Liver (tissue), 9 donors: ENCODE measurements around the gene AXIN2. TPM values are rescaled to one million over a fixed set of nuclear protein-coding genes. Genes with fewer than 3 reads are reported as not detected.

ENCODE experiments used
- DNase-seq: peaks from one replicate; pipeline ENCODE4 v3.0.0-alpha.2; 2017; ENCODE audit warnings: low spot score
- H3K27ac ChIP-seq, 2 donors: one replicate each; pipeline ENCODE4 v1.7.0; 2013; ENCODE audit warnings: inconsistent platforms in 2 of 2, low read length in 2 of 2, control low read depth in 1 of 2, low read depth in 1 of 2, mild to moderate bottlenecking in 1 of 2
- H3K27me3 ChIP-seq, 4 donors: one replicate each; pipeline versions ENCODE4 v1.6.1 to v1.7.0; 2013; ENCODE audit warnings: low read length in 3 of 4, inconsistent platforms in 1 of 4, mild to moderate bottlenecking in 1 of 4, moderate library complexity in 1 of 4; ENCODE audit not compliant: control insufficient read depth in 4 of 4, insufficient read depth in 4 of 4
- H3K36me3 ChIP-seq, 4 donors: one replicate each; pipeline versions ENCODE4 v1.6.1 to v1.7.0; 2013; ENCODE audit warnings: low read length in 3 of 4, mild to moderate bottlenecking in 3 of 4, low read depth in 1 of 4, moderate library complexity in 1 of 4; ENCODE audit not compliant: control insufficient read depth in 4 of 4, insufficient read depth in 3 of 4
- H3K4me1 ChIP-seq, 4 donors: one replicate each; pipeline versions ENCODE4 v1.6.1 to v1.7.0; 2013; ENCODE audit warnings: low read length in 3 of 4, mild to moderate bottlenecking in 3 of 4, moderate library complexity in 1 of 4; ENCODE audit not compliant: control insufficient read depth in 4 of 4, insufficient read depth in 4 of 4
- H3K4me3 ChIP-seq, 3 donors: one replicate each; pipeline versions ENCODE4 v1.6.1 to v1.7.0; 2013; ENCODE audit warnings: low read length in 3 of 3, control low read depth in 1 of 3, low read depth in 1 of 3, mild to moderate bottlenecking in 1 of 3
- H3K9ac ChIP-seq, 2 donors: one replicate each; pipeline ENCODE4 v1.7.0; 2013; ENCODE audit warnings: low read length in 2 of 2, mild to moderate bottlenecking in 2 of 2, moderate library complexity in 2 of 2, control low read depth in 1 of 2, low read depth in 1 of 2
- H3K9me3 ChIP-seq, 4 donors: one replicate each; pipeline versions ENCODE4 v1.6.1 to v1.7.0; 2013; ENCODE audit warnings: low read length in 3 of 4; ENCODE audit not compliant: control insufficient read depth in 4 of 4
- ATF3 ChIP-seq: IDR thresholded peaks from 2 replicates; pipeline ENCODE4 v1.6.1; 2016; ENCODE audit warnings: antibody characterized with exemption
- CTCF ChIP-seq: fragments of 150-350 bp; IDR thresholded peaks from 2 replicates; pipeline ENCODE4 v1.5.1; 2017; ENCODE audit warnings: improper control_type of control experiment, low read depth, low read length; ENCODE audit not compliant: missing input control
- EGR1 ChIP-seq, 2 donors: IDR thresholded peaks; 2 replicates each; pipeline ENCODE4 v1.6.1; 2016 to 2018; ENCODE audit warnings: antibody characterized with exemption in 2 of 2, low read depth in 2 of 2
- FOXA1 ChIP-seq: IDR thresholded peaks from 2 replicates; pipeline ENCODE4 v1.6.1; 2016; ENCODE audit warnings: antibody characterized with exemption
- FOXA2 ChIP-seq: IDR thresholded peaks from 2 replicates; pipeline ENCODE4 v1.6.1; 2016; ENCODE audit warnings: antibody characterized with exemption
- GABPA ChIP-seq, 2 donors: IDR thresholded peaks in 1 of 2; conservative IDR thresholded peaks in 1 of 2; 2 replicates each; pipeline ENCODE4 v1.6.1; 2016; ENCODE audit warnings: antibody characterized with exemption in 2 of 2, mild to moderate bottlenecking in 1 of 2, moderate library complexity in 1 of 2
- HNF4A ChIP-seq, 2 donors: conservative IDR thresholded peaks; 2 replicates each; pipeline ENCODE4 v1.6.1; 2016; ENCODE audit warnings: antibody characterized with exemption in 2 of 2, mild to moderate bottlenecking in 2 of 2
- HNF4G ChIP-seq: IDR thresholded peaks from 2 replicates; pipeline ENCODE4 v1.6.1; 2016; ENCODE audit warnings: antibody characterized with exemption
- JUND ChIP-seq, 2 donors: IDR thresholded peaks; 2 replicates each; pipeline ENCODE4 v1.6.1; 2016; ENCODE audit warnings: antibody characterized with exemption in 2 of 2
- MAX ChIP-seq: IDR thresholded peaks from 2 replicates; pipeline ENCODE4 v1.6.1; 2016; ENCODE audit warnings: antibody characterized with exemption
- NR2F2 ChIP-seq: IDR thresholded peaks from 2 replicates; pipeline ENCODE4 v1.6.1; 2016; ENCODE audit warnings: antibody characterized with exemption
- RAD21 ChIP-seq, 2 donors: IDR thresholded peaks; 2 replicates each; pipeline ENCODE4 v1.6.1; 2016; ENCODE audit warnings: antibody characterized with exemption in 2 of 2, mild to moderate bottlenecking in 2 of 2
- REST ChIP-seq: IDR thresholded peaks from 2 replicates; pipeline ENCODE4 v1.6.1; 2016; ENCODE audit warnings: antibody characterized with exemption, mild to moderate bottlenecking
- RXRA ChIP-seq, 2 donors: IDR thresholded peaks; 2 replicates each; pipeline ENCODE4 v1.6.1; 2017 to 2018; ENCODE audit warnings: antibody characterized with exemption in 2 of 2, mild to moderate bottlenecking in 1 of 2
- SP1 ChIP-seq: IDR thresholded peaks from 2 replicates; pipeline ENCODE4 v1.6.1; 2018; ENCODE audit warnings: antibody characterized with exemption, mild to moderate bottlenecking
- TAF1 ChIP-seq: conservative IDR thresholded peaks from 2 replicates; pipeline ENCODE4 v1.6.1; 2016; ENCODE audit warnings: antibody characterized with exemption, mild to moderate bottlenecking
- YY1 ChIP-seq: IDR thresholded peaks from 2 replicates; pipeline ENCODE4 v1.6.1; 2016; ENCODE audit warnings: antibody characterized with exemption, mild to moderate bottlenecking
- ZBTB33 ChIP-seq: IDR thresholded peaks from 2 replicates; pipeline ENCODE4 v1.6.1; 2016; ENCODE audit warnings: antibody characterized with exemption
- WGBS: extraction: QIAGEN DNeasy Blood & Tissue Kit; methylation state at CpG from one replicate; pipeline ENCODE4 v1.1.7; 2013; 5-methylcytosine and 5-hydroxymethylcytosine counted together
- polyA plus RNA-seq, 2 donors: library from polyadenylated mRNA; stranded (reverse) in 1 of 2; unstranded in 1 of 2; fragments of 200-250 nt in 1 of 2; fragments of >200 nt in 1 of 2; fragmentation: Nextera tagmentation in 1 of 2; extraction: Ambion mirVana in 1 of 2; gene quantifications; one replicate each; pipeline versions ENCODE4 v1.2.1 to v1.2.3, GENCODE V29; 2013 to 2015
- total RNA-seq, 2 donors: library from RNA; depleted of rRNA; stranded (reverse); fragments of >200 nt; gene quantifications; one replicate each; pipeline ENCODE4 v1.2.3, GENCODE V29; 2014
- donor health status: healthy.
- donor health status: healthy.
- donor health status: healthy.
- donor health status: healthy.
- donor health status: healthy.

The AXIN2 gene
- total and polyA plus RNA-seq, 4 donors, result 0.33 to 3.5 (median 1.5) TPM

- DNase-seq, result no peak
- Histone ChIP-seq H3K9me3 (no peaks in the 10 kb centered on the region), H3K36me3 (no peaks in the 10 kb centered on the region), H3K27me3 (no peaks in the 10 kb centered on the region), H3K4me1 (peaks cover 6 to 19% (median 11%) of the 10 kb centered on the region in 4 donors), H3K9ac (no peak overlapping the region), H3K27ac (no peak overlapping the region), H3K4me3 (no peak overlapping the region)
- 95% methylated on average over 7 of the region's 7 CpGs for WGBS
- no peak for TF ChIP-seq SP1
- TF ChIP-seq HNF4A (conservative IDR thresholded peaks at IDR 0.05), result no peak
- TF ChIP-seq NR2F2, result no peak
- TF ChIP-seq FOXA2, result no peak
- TF ChIP-seq RAD21 (IDR thresholded peaks at IDR 0.05), result no peak
- TF ChIP-seq TAF1, result no peak
- TF ChIP-seq GABPA (IDR thresholded peaks at IDR 0.05 in 1 of 2, conservative IDR thresholded peaks at IDR 0.05 in 1 of 2), result no peak
- TF ChIP-seq MAX, result no peak
These were observed 32.3 kb downstream of the AXIN2 start for GRCh38 chr17:65529040-65529633.

GRCh38 chr17:65527857-65528591 lies 33.4 kb downstream of the AXIN2 start:
- H3K4me1 ChIP-seq, result peaks cover 9 to 22% (median 11%) of the 10 kb centered on the region in 4 donors
- no peak overlapping the region for H3K9ac ChIP-seq
- 92% methylated on average over 16 of the region's 16 CpGs for WGBS
- no peaks in the 10 kb centered on the region for H3K27me3 ChIP-seq
- no peak overlapping the region for H3K4me3 ChIP-seq
- no peaks in the 10 kb centered on the region for H3K9me3 ChIP-seq
- H3K36me3 ChIP-seq, result no peaks in the 10 kb centered on the region
- DNase-seq, result no peak
- H3K27ac ChIP-seq, result no peak overlapping the region
- TF ChIP-seq JUND (IDR thresholded peaks at IDR 0.05) (no peak), RAD21 (IDR thresholded peaks at IDR 0.05) (no peak), REST (no peak), FOXA1 (no peak), TAF1 (no peak), EGR1 (IDR thresholded peaks at IDR 0.05; ENCODE audit: low read depth in 2 of 2) (no peak), YY1 (no peak), HNF4G (no peak), RXRA (IDR thresholded peaks at IDR 0.05) (no peak), GABPA (IDR thresholded peaks at IDR 0.05 in 1 of 2, conservative IDR thresholded peaks at IDR 0.05 in 1 of 2) (no peak), FOXA2 (no peak), ATF3 (no peak), HNF4A (conservative IDR thresholded peaks at IDR 0.05) (no peak), MAX (no peak), SP1 (no peak), ZBTB33 (no peak), NR2F2 (no peak), CTCF (no peak)
